ENCODE results near the gene SELENON. TPM values are rescaled to one million over a fixed set of nuclear protein-coding genes. Genes with fewer than 3 reads are reported as not detected.

The SELENON gene
- total RNA-seq, 1 donor from 2014 or later: 126 TPM

DNA sequence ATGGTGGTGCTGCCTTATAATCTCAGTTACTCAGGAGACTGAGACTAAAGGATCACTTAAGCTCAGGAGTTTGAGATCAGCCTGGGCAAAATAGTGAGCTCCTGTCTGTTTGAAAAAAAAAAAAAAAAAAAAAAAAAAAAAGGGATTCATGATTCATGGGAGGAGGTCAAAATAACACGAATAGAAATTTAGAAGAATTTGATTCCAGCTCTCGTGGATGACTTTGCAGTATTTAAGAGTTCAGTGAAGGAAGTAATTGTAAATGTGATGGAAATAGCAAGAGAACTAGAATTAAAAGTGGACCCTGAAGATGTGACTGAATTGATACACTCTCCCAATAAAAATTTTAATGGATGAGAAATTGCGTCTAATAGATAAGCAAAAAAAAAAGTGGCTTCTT, 43.5 kb downstream of the SELENON start:
- H3K9me3 Mint-ChIP-seq (ENCODE audit: unreplicated experiment): no peaks in the 10 kb centered on the region
- no peak for DNase-seq (ENCODE audit: extremely low spot score, unreplicated experiment)
- no peaks in the 10 kb centered on the region for H3K4me1 Mint-ChIP-seq (ENCODE audit: unreplicated experiment)
- no peak overlapping the region for H3K4me3 Mint-ChIP-seq (ENCODE audit: unreplicated experiment)
- TF ChIP-seq, protein P1, sequence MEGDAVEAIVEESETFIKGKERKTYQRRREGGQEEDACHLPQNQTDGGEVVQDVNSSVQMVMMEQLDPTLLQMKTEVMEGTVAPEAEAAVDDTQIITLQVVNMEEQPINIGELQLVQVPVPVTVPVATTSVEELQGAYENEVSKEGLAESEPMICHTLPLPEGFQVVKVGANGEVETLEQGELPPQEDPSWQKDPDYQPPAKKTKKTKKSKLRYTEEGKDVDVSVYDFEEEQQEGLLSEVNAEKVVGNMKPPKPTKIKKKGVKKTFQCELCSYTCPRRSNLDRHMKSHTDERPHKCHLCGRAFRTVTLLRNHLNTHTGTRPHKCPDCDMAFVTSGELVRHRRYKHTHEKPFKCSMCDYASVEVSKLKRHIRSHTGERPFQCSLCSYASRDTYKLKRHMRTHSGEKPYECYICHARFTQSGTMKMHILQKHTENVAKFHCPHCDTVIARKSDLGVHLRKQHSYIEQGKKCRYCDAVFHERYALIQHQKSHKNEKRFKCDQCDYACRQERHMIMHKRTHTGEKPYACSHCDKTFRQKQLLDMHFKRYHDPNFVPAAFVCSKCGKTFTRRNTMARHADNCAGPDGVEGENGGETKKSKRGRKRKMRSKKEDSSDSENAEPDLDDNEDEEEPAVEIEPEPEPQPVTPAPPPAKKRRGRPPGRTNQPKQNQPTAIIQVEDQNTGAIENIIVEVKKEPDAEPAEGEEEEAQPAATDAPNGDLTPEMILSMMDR (IDR thresholded peaks at IDR 0.05): no peak
- H3K27ac Mint-ChIP-seq (ENCODE audit: unreplicated experiment): no peak overlapping the region
- H3K36me3 Mint-ChIP-seq (ENCODE audit: unreplicated experiment): no peaks in the 10 kb centered on the region
- no peaks in the 10 kb centered on the region for H3K27me3 Mint-ChIP-seq (ENCODE audit: unreplicated experiment)

- DNase-seq (ENCODE audit: extremely low spot score, unreplicated experiment): no peak
- Mint-ChIP-seq H3K36me3 (ENCODE audit: unreplicated experiment) (no peaks in the 10 kb centered on the region), H3K9me3 (ENCODE audit: unreplicated experiment) (no peaks in the 10 kb centered on the region), H3K4me1 (ENCODE audit: unreplicated experiment) (no peaks in the 10 kb centered on the region), H3K4me3 (ENCODE audit: unreplicated experiment) (no peak overlapping the region), H3K27me3 (ENCODE audit: unreplicated experiment) (no peaks in the 10 kb centered on the region), H3K27ac (ENCODE audit: unreplicated experiment) (no peak overlapping the region)
- TF ChIP-seq, protein P1 (IDR thresholded peaks at IDR 0.05): no peak
These were observed 44.7 kb downstream of the SELENON start for GRCh38 chr1:25844536-25845337.

- TF ChIP-seq, protein P1 (IDR thresholded peaks at IDR 0.05): no peak
- DNase-seq (ENCODE audit: extremely low spot score, unreplicated experiment): no peak
- Mint-ChIP-seq H3K4me3 (ENCODE audit: unreplicated experiment) (no peak overlapping the region), H3K27me3 (ENCODE audit: unreplicated experiment) (no peaks in the 10 kb centered on the region), H3K9me3 (ENCODE audit: unreplicated experiment) (no peaks in the 10 kb centered on the region), H3K4me1 (ENCODE audit: unreplicated experiment) (no peaks in the 10 kb centered on the region), H3K36me3 (ENCODE audit: unreplicated experiment) (no peaks in the 10 kb centered on the region), H3K27ac (ENCODE audit: unreplicated experiment) (no peak overlapping the region)
These were observed 45.7 kb downstream of the SELENON start for GRCh38 chr1:25845664-25846063.

DNA sequence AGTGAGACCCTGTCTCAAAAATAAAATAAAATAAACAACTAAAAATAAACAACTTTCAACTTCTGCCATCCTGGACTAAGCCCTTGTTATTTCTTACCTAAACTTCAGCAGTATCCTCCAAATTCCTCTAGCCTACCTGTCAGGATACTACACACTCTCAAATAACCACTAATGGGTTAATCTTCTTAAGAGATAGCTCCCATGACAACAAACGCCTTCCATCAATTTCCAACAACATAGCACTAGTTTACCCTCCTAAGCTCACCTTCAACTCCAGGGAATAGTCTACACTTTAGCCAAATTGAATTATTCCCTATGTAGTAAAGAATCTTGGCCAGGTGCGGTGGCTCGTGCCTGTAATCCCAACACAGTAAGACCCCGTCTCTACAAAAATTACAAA, 47.9 kb downstream of the SELENON start:
- TF ChIP-seq, protein P1 (IDR thresholded peaks at IDR 0.05): no peak
- Mint-ChIP-seq H3K27me3 (ENCODE audit: unreplicated experiment) (no peaks in the 10 kb centered on the region), H3K4me1 (ENCODE audit: unreplicated experiment) (no peaks in the 10 kb centered on the region), H3K9me3 (ENCODE audit: unreplicated experiment) (no peaks in the 10 kb centered on the region), H3K4me3 (ENCODE audit: unreplicated experiment) (no peak overlapping the region), H3K36me3 (ENCODE audit: unreplicated experiment) (no peaks in the 10 kb centered on the region), H3K27ac (ENCODE audit: unreplicated experiment) (no peak overlapping the region)
- DNase-seq (ENCODE audit: extremely low spot score, unreplicated experiment): no peak

DNA sequence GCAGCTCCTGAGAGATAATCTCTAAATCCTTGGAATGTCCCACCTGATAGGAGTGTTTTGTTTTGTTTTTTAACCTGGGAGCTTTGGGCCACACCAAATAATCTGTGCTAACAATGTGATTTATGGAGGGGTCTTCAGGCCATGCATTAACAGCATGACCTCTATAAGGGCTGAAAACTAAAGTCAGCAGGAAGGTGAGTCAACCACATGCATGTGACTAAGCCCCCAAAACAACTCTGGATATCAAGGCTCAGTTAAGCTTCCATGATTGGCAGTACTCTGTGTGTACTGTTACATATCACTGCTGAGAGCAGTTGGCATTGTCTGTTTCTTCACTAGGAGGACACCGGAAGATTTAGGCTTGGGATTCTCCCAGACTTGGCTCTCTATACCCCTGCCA, 48.5 kb downstream of the SELENON start:
- H3K4me3 Mint-ChIP-seq (ENCODE audit: unreplicated experiment): no peak overlapping the region
- no peaks in the 10 kb centered on the region for H3K27me3 Mint-ChIP-seq (ENCODE audit: unreplicated experiment)
- H3K27ac Mint-ChIP-seq (ENCODE audit: unreplicated experiment): no peak overlapping the region
- no peaks in the 10 kb centered on the region for H3K9me3 Mint-ChIP-seq (ENCODE audit: unreplicated experiment)
- H3K36me3 Mint-ChIP-seq (ENCODE audit: unreplicated experiment): no peaks in the 10 kb centered on the region
- no peaks in the 10 kb centered on the region for H3K4me1 Mint-ChIP-seq (ENCODE audit: unreplicated experiment)
- TF ChIP-seq, protein P1 (IDR thresholded peaks at IDR 0.05): no peak
- no peak for DNase-seq (ENCODE audit: extremely low spot score, unreplicated experiment)

Data from osteocyte (in vitro differentiated cells).